Heart right ventricle (tissue), 16 donors: ENCODE results near the gene AZIN2. TPM values are rescaled to one million over a fixed set of nuclear protein-coding genes. Genes with fewer than 3 reads are reported as not detected.
"Not testable (repeated sequence)": the region's sequence is repeated elsewhere in the genome, so short reads cannot be mapped to it uniquely, and the experiment has no call there.

Experiments used
- ATAC-seq, 8 donors: fragments of 200-7000 bp; cut with Tn5 transposase; one replicate each; pipeline ENCODE4 v1.9.1; 2020; ENCODE audit warnings: mild to moderate bottlenecking in 8 of 8, moderate library complexity in 8 of 8, moderate number of reproducible peaks in 1 of 8
- DNase-seq, 2 donors: peaks; one replicate each; pipeline ENCODE4 v3.0.0-alpha.2; 2020
- H3K27ac ChIP-seq, 10 donors: fragments of 200-600 bp; sonication (generic) in 2 of 10; one replicate each; pipeline versions ENCODE4 v1.5.0 to v1.8.0; 2020 to 2022; ENCODE audit warnings: mild to moderate bottlenecking in 3 of 10
- H3K27me3 ChIP-seq, 7 donors: fragments of 200-600 bp; one replicate each; pipeline ENCODE4 v1.8.0; 2021 to 2022; ENCODE audit warnings: mild to moderate bottlenecking in 2 of 7
- H3K36me3 ChIP-seq, 9 donors: fragments of 200-600 bp; sonication (generic) in 1 of 9; one replicate each; pipeline versions ENCODE4 v1.5.0 to v1.8.0; 2020 to 2022; ENCODE audit warnings: mild to moderate bottlenecking in 2 of 9
- H3K4me1 ChIP-seq, 9 donors: fragments of 200-600 bp; sonication (generic) in 1 of 9; one replicate each; pipeline versions ENCODE4 v1.5.0 to v1.8.0; 2020 to 2022; ENCODE audit warnings: mild to moderate bottlenecking in 4 of 9
- H3K4me3 ChIP-seq, 10 donors: fragments of 200-600 bp; sonication (generic) in 2 of 10; one replicate each; pipeline versions ENCODE4 v1.5.0 to v1.8.0; 2020 to 2022; ENCODE audit warnings: mild to moderate bottlenecking in 7 of 10, moderate library complexity in 2 of 10
- H3K9me3 ChIP-seq, 11 donors: fragments of 200-600 bp in 10 of 11; sonication (generic) in 2 of 11; one replicate each; pipeline versions ENCODE4 v1.5.0 to v1.8.0; 2013 to 2022; ENCODE audit warnings: mild to moderate bottlenecking in 2 of 11, control low read depth in 1 of 11, moderate library complexity in 1 of 11
- WGBS, 2 donors: extraction: QIAGEN DNeasy Blood & Tissue Kit; methylation state at CpG; one replicate each; pipeline ENCODE4 v1.1.7; 2013; ENCODE audit warnings: inconsistent platforms in 1 of 2; 5-methylcytosine and 5-hydroxymethylcytosine counted together
- intact Hi-C, 10 donors: fragments of 100-400 bp; cut with DNase I; formaldehyde crosslinking; loops; one replicate each; pipeline versions ENCODE4 v1.11.1 to v1.14.2; 2022
- polyA plus RNA-seq, 2 donors: library from polyadenylated mRNA; stranded (reverse); fragments of 200-250 nt; gene quantifications; one replicate each; pipeline ENCODE4 v1.2.3, GENCODE V29; 2013
- total RNA-seq, 10 donors: library from RNA; stranded (reverse); fragmentation: NEBNext Ultra II Directional in 3 of 10; extraction: Animal tissue kit (Norgen Biotek cat#: 25700) in 3 of 10; gene quantifications; one replicate each; pipeline versions ENCODE4 v1.2.1 to v1.2.4, GENCODE V29; 2021 to 2023
- TF ChIP-seq, protein P1 (sequence below), 9 donors: fragments of 200-600 bp; sonication (generic) in 2 of 9; IDR thresholded peaks; one replicate each; pipeline versions ENCODE4 v1.5.0 to v1.8.0; 2021 to 2022; ENCODE audit warnings: antibody characterized with exemption in 9 of 9, mild to moderate bottlenecking in 5 of 9, moderate library complexity in 1 of 9
- donor health status: Arrhythmogenic right ventricular cardiomyopathy.
- donor health status: ischemic (EF 13 %, LVEDD 7.1; RV severe dilation, severe dysfunction).
- donor health status: healthy with polysubstance abuse.
- donor health status: DM: no; HTN: yes; CAD: no.
- donor health status: DM: no; HTN: no; CAD: no.
- donor health status: ischemic (EF 25% LVEDD 6.9; RV normal size, moderate dysfunction).
- donor health status: ischemic (EF 25% LVEDD 5.7; RV mildly dilated, moderate dysfunction).
- donor health status: healthy.
- donor health status: DM: yes; HTN: yes; CAD: no.
- donor health status: Ischemic cardiomyopathy.
- donor health status: ischemic (EF 35%, LVEDD 5.7; RV mildly dilated, moderate dysfunction).
- donor health status: nonischemic (EF 11% LVEDD 7.7; RV severe dilation, severe dysfunction).
- donor health status: DM: yes; HTN: yes; CAD: no.
- donor health status: PGD.
- donor health status: ischemic (EF 29% LVEDD 5.4; RV normal size, mild dysfunction).
- donor health status: nonischemic (EF 23%, LVEDD 6.1; RV moderate dilation, normal function).

AZIN2 gene
- total and polyA plus RNA-seq, 12 donors = 1.1 to 6.9 (median 2.7) TPM

DNA sequence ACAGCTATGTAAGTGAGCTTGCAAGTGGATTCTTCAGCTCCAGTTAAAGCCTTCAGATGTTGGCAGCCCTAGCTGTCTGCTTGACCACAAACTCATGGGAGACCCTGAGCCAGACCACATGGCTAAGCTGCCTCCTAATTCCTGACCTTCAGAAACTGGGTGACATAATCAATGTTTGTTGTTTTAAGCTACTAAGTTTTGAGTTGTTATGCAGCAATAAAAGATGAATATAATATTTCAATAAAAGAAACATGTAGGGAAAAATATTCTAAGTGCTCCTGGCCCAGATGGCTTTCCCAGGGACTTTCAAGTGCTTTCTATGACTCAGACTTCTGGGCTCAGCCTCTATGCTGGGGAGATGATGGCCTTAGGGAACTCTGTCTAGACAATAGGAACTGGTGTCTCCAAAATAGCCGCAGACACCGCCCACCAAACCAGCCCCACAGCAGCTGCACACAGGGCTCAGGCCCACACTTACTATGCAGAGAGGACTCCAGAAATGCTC is 20.3 kb upstream of the AZIN2 start:
- H3K4me3 ChIP-seq = no peak overlapping the region
- H3K36me3 ChIP-seq = no peaks in the 10 kb centered on the region
- peaks cover 0 to 18% (median 5%) of the 10 kb centered on the region in 9 donors for H3K4me1 ChIP-seq
- peaks cover 0 to 39% (median 29%) of the 10 kb centered on the region in 11 donors for H3K9me3 ChIP-seq
- intact Hi-C loops = no loop called here
- peak; percentile 92 to 98 (median 95) for ATAC-seq
- H3K27ac ChIP-seq = peak overlapping the region in 6 of 10 donors; percentile 23 to 76 (median 40)
- TF ChIP-seq, protein P1, sequence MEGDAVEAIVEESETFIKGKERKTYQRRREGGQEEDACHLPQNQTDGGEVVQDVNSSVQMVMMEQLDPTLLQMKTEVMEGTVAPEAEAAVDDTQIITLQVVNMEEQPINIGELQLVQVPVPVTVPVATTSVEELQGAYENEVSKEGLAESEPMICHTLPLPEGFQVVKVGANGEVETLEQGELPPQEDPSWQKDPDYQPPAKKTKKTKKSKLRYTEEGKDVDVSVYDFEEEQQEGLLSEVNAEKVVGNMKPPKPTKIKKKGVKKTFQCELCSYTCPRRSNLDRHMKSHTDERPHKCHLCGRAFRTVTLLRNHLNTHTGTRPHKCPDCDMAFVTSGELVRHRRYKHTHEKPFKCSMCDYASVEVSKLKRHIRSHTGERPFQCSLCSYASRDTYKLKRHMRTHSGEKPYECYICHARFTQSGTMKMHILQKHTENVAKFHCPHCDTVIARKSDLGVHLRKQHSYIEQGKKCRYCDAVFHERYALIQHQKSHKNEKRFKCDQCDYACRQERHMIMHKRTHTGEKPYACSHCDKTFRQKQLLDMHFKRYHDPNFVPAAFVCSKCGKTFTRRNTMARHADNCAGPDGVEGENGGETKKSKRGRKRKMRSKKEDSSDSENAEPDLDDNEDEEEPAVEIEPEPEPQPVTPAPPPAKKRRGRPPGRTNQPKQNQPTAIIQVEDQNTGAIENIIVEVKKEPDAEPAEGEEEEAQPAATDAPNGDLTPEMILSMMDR (IDR thresholded peaks at IDR 0.05) = no peak
- H3K27me3 ChIP-seq = no peaks in the 10 kb centered on the region
- DNase-seq = peak; percentile 63 to 76
- WGBS, 2 donors = 51 to 72% methylated on average over 2 of the region's 2 CpGs

DNA sequence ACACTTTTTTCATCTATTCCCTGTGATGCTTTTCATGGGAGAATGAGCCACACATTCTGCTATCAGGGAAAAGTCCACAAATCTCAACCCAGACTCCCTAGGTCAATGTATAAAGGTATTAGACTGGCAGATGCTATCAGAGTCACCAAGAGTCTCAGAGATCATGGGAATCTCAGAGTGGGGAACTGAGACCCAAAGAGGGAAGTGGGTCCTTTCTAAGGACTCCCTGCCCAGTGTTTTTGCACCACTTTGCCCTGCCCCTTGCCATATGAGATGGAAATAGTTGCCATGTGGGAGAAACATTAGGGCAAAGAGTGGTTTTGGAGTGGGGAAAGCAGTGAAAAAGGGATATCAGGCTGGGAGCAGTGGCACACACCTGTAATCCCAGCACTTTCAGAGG is 19.1 kb upstream of the AZIN2 start:
- no peaks in the 10 kb centered on the region for H3K36me3 ChIP-seq

DNA sequence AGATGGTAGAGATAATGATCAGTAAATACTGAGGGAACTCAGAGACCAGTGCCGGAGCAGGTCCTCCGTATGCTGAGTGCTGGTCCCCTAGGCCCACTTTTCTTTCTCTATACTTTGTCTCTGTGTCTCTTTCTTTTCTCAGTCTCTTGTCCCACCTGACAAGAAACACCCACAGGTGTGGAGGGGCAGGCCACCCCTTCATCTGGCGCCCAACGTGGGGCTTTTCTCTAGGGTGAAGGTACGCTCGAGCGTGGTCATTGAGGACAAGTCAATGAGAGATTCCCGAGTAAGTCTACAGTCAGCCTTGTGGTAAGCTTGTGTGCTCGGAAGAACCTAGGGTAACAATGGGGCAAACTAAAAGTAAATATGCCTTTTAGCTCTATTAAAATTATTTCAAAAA is 16.7 kb upstream of the AZIN2 start:
- Histone ChIP-seq H3K4me1 (peaks cover 0 to 14% (median 3%) of the 10 kb centered on the region in 9 donors), H3K9me3 (peaks cover 0 to 50% (median 31%) of the 10 kb centered on the region in 11 donors)
- WGBS, 2 donors = 88 to 91% methylated on average over 9 of the region's 9 CpGs
- DNase-seq, H3K27me3 ChIP-seq, H3K27ac ChIP-seq, H3K36me3 ChIP-seq, ATAC-seq, intact Hi-C loops, H3K4me3 ChIP-seq: not testable (repeated sequence)

More for the DNA sequence above, 19.1 kb upstream of the AZIN2 start:
- Histone ChIP-seq H3K9me3 (peaks cover 0 to 50% (median 31%) of the 10 kb centered on the region in 11 donors), H3K4me1 (peaks cover 0 to 14% (median 3%) of the 10 kb centered on the region in 9 donors), H3K27ac (no peak overlapping the region), H3K4me3 (no peak overlapping the region), H3K27me3 (no peaks in the 10 kb centered on the region)
- ATAC-seq (no peak), DNase-seq (no peak)
- intact Hi-C loops = no loop called here
- TF ChIP-seq, protein P1 (IDR thresholded peaks at IDR 0.05) = no peak

DNA sequence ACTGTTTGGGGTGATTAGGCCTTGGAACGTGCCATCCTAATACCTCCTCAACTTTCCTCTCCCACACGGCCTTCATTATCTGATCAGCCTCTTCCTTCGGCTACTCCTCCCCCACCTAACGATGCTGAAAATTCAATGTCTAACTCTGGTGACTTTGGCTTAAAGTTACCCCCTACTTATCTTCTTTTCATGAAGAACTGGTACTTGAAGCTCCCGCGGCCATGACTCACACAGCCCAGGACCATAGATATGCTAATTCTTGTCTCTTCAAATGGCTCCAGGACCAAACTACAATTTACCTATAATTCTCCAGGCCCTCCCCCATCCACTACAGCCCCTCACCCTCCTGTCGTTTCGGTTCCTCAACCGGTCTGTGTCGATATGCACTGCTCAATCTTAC is 15.7 kb upstream of the AZIN2 start:
- TF ChIP-seq, protein P1 (IDR thresholded peaks at IDR 0.05) = no peak
- Histone ChIP-seq H3K4me3 (no peak overlapping the region), H3K4me1 (peaks cover 0 to 10% (median 2%) of the 10 kb centered on the region in 9 donors), H3K27me3 (no peaks in the 10 kb centered on the region), H3K9me3 (peaks cover 0 to 50% (median 31%) of the 10 kb centered on the region in 11 donors), H3K27ac (no peak overlapping the region), H3K36me3 (no peaks in the 10 kb centered on the region)
- no peak for ATAC-seq
- no peak for DNase-seq
- 86 to 87% methylated on average over 10 of the region's 10 CpGs for WGBS, 2 donors
- intact Hi-C loops = no loop called here

DNA sequence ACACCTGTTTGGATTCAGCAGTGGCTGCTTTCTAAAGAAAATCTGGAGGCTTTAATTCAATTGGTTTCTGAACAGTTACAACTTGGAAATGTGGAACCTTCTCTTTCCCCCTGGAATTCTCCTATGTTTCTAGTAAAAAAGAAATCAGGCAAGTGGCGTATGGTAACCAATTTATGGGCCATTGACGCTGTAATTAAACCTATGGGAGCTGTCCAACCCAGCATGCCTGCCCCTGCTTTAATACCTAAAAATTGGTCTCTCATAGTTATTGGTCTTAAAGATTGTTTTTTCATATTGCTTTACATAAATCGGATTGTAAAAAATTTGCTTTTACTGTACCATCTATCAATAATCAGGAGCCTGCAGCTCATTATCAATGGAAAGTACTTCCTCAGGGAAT is 14.5 kb upstream of the AZIN2 start:
- H3K27me3 ChIP-seq, H3K4me1 ChIP-seq, ATAC-seq, DNase-seq, H3K27ac ChIP-seq, intact Hi-C loops, H3K4me3 ChIP-seq, H3K36me3 ChIP-seq: not testable (repeated sequence)
- WGBS, 2 donors = 91 to 93% methylated on average over 3 of the region's 3 CpGs
- peaks cover 0 to 50% (median 31%) of the 10 kb centered on the region in 11 donors for H3K9me3 ChIP-seq

DNA sequence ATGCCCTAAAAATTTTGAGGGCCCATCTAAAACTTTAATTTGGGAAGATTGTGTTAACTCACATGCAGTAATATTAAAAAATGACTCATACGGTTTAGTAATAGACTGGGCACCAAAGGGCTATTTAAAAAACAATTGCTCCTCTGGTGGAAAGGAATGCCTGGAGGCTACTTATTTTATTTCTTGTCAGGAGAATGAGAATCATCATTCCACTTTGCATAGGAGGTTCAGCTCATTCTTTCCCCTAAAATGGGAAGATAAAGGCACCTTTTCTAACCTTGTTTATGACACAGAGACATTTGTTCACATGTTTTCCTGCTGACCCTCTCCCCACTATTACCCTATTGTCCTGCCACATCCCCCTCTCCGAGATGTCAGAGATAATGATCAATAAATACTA is 12.8 kb upstream of the AZIN2 start:
- H3K27ac ChIP-seq, DNase-seq, H3K4me1 ChIP-seq, H3K27me3 ChIP-seq, intact Hi-C loops, ATAC-seq, H3K36me3 ChIP-seq, H3K4me3 ChIP-seq: not testable (repeated sequence)
- H3K9me3 ChIP-seq = peaks cover 0 to 37% (median 27%) of the 10 kb centered on the region in 11 donors
- WGBS, 2 donors = 49 to 50% methylated on average over 2 of the region's 2 CpGs
